Endodermal cell (in vitro differentiated cells): Measurements from ENCODE around the gene SERPINA1. TPM values are rescaled to one million over a fixed set of nuclear protein-coding genes. Genes with fewer than 3 reads are reported as not detected.

Experiments
- DNase-seq: peaks from one replicate; pipeline ENCODE4 v3.0.0-alpha.2; 2017
- H3K27ac ChIP-seq: 2 replicates; pipeline ENCODE4 v1.5.1; 2013; ENCODE audit warnings: mild to moderate bottlenecking, low read depth, low read length, moderate library complexity
- H3K27me3 ChIP-seq: 2 replicates; pipeline ENCODE4 v1.6.1; 2013; ENCODE audit warnings: mild to moderate bottlenecking, low read length, moderate library complexity; ENCODE audit not compliant: insufficient read depth, control insufficient read depth, poor library complexity, severe bottlenecking
- H3K36me3 ChIP-seq: 2 replicates; pipeline ENCODE4 v1.7.0; 2013; ENCODE audit warnings: mild to moderate bottlenecking, low read length, moderate library complexity; ENCODE audit not compliant: control insufficient read depth, insufficient read depth
- H3K4me1 ChIP-seq: one replicate; pipeline ENCODE4 v1.7.0; 2013; ENCODE audit warnings: low read length; ENCODE audit not compliant: control insufficient read depth, insufficient read depth
- H3K4me3 ChIP-seq: 2 replicates; pipeline ENCODE4 v1.5.1; 2013; ENCODE audit warnings: mild to moderate bottlenecking, low read length, moderate library complexity
- H3K9ac ChIP-seq: 2 replicates; pipeline ENCODE4 v1.6.1; 2013; ENCODE audit warnings: mild to moderate bottlenecking, low read length, moderate library complexity; ENCODE audit not compliant: poor library complexity, severe bottlenecking; ENCODE audit errors: extremely low read depth
- H3K9me3 ChIP-seq: 2 replicates; pipeline ENCODE4 v1.6.1; 2013; ENCODE audit warnings: mild to moderate bottlenecking, low read length, moderate library complexity; ENCODE audit not compliant: control insufficient read depth
- H3K27ac Mint-ChIP-seq: 2 replicates; pipeline ENCODE4 v1.8.0; 2020; ENCODE audit warnings: mixed read lengths
- H3K27me3 Mint-ChIP-seq: 2 replicates; pipeline ENCODE4 v1.8.0; 2021; ENCODE audit warnings: mild to moderate bottlenecking, mixed read lengths; ENCODE audit not compliant: insufficient read depth
- H3K36me3 Mint-ChIP-seq: 2 replicates; pipeline ENCODE4 v1.8.0; 2020; ENCODE audit warnings: low read depth, mixed read lengths
- H3K4me1 Mint-ChIP-seq: 2 replicates; pipeline ENCODE4 v1.8.0; 2020; ENCODE audit warnings: mixed read lengths
- H3K4me3 Mint-ChIP-seq: 2 replicates; pipeline ENCODE4 v1.8.0; 2020; ENCODE audit warnings: mild to moderate bottlenecking, moderate library complexity, mixed read lengths
- H3K9me3 Mint-ChIP-seq: 2 replicates; pipeline ENCODE4 v1.8.0; 2020; ENCODE audit warnings: mild to moderate bottlenecking, mixed read lengths
- CTCF ChIP-seq: fragments of 200-600 bp; sonication (generic); conservative IDR thresholded peaks from 2 replicates; pipeline ENCODE4 v1.5.0; 2021; ENCODE audit warnings: antibody characterized with exemption, mild to moderate bottlenecking
- WGBS, 2 experiments: methylation state at CpG; one replicate each; pipeline versions ENCODE4 v1.1.5 to v1.1.7; 2013; ENCODE audit warnings: missing lambda C conversion rate in 2 of 2, mixed read lengths in 1 of 2; ENCODE audit not compliant: insufficient coverage in 1 of 2, insufficient read length in 1 of 2; 5-methylcytosine and 5-hydroxymethylcytosine counted together
- total RNA-seq, 2 donors: library from RNA; stranded (reverse); fragmentation: NEBNext Ultra II Directional in 1 of 2; extraction: Animal tissue kit (Norgen Biotek cat#: 25700) in 1 of 2; gene quantifications; 2 replicates in 1 of 2; 3 replicates in 1 of 2; pipeline ENCODE4 v1.2.1, GENCODE V29; 2021

SERPINA1 gene
- total RNA-seq, 2 donors from 2014 or later = 1.2 TPM; not detected in 1

GRCh38 chr14:94328196-94328595 lies 60.2 kb downstream of the SERPINA1 start:
- Histone ChIP-seq H3K9me3 (no peaks in the 10 kb centered on the region), H3K27ac (no peak overlapping the region), H3K9ac (no peak overlapping the region), H3K4me3 (no peak overlapping the region), H3K36me3 (no peaks in the 10 kb centered on the region), H3K27me3 (no peaks in the 10 kb centered on the region), H3K4me1 (no peaks in the 10 kb centered on the region)
- Mint-ChIP-seq H3K4me3 (no peak overlapping the region), H3K27me3 (no peaks in the 10 kb centered on the region), H3K27ac (no peak overlapping the region), H3K36me3 (no peaks in the 10 kb centered on the region), H3K9me3 (peaks cover 5% of the 10 kb centered on the region), H3K4me1 (peaks cover 10% of the 10 kb centered on the region)
- TF ChIP-seq CTCF = no peak
- WGBS, 2 experiments = 93 to 100% methylated on average over 1 to 2 of the region's 2 CpGs
- DNase-seq = peak; percentile 5

Other genes with a start within 250 kb of the SERPINA1 start
- 1 to 10 TPM; 4.6 to 8.4 TPM for gene PPP4R4, start 214.3 kb downstream of the SERPINA1 start, total RNA-seq
- gene SERPINA10, start 95.3 kb downstream of the SERPINA1 start, total RNA-seq = not detected
- not detected for gene SERPINA6, start 65.3 kb downstream of the SERPINA1 start, total RNA-seq
- gene SERPINA2, start 21.9 kb downstream of the SERPINA1 start, total RNA-seq = not detected
- gene SERPINA11, start 64.2 kb upstream of the SERPINA1 start, total RNA-seq = under 1 TPM in 1 of 2 donors, not detected in 1; 0.70 TPM
- gene SERPINA9, start 87.6 kb upstream of the SERPINA1 start, total RNA-seq = not detected
- not detected for gene SERPINA12, start 120.9 kb upstream of the SERPINA1 start, total RNA-seq
- gene SERPINA4, start 172.8 kb upstream of the SERPINA1 start, total RNA-seq = not detected
- gene SERPINA5, start 192.8 kb upstream of the SERPINA1 start, total RNA-seq = 1 to 10 TPM; 1.5 to 2.8 TPM
- gene SERPINA3, start 223.8 kb upstream of the SERPINA1 start, total RNA-seq = under 1 TPM in 1 of 2 donors, not detected in 1; 0.27 TPM